HepG2 (cell line): Measurements from ENCODE around the gene PLG. TPM values are rescaled to one million over a fixed set of nuclear protein-coding genes. Genes with fewer than 3 reads are reported as not detected.

Source experiments
- BORCS8-MEF2B ChIP-seq: sonication (generic); formaldehyde crosslinking; IDR thresholded peaks from 2 replicates; pipeline ENCODE4 v1.8.0; 2022; ENCODE audit warnings: mild to moderate bottlenecking, missing genetic modification reagents
- FOXJ3 ChIP-seq: sonication (generic); formaldehyde crosslinking; IDR thresholded peaks from 2 replicates; pipeline ENCODE4 v1.4.0; 2020; ENCODE audit warnings: missing genetic modification reagents, mild to moderate bottlenecking, borderline replicate concordance
- GFI1 ChIP-seq: sonication (generic); formaldehyde crosslinking; IDR thresholded peaks from 2 replicates; pipeline ENCODE4 v1.5.0; 2020; ENCODE audit warnings: missing genetic modification reagents, mild to moderate bottlenecking, borderline replicate concordance
- MEF2D ChIP-seq: sonication (generic); formaldehyde crosslinking; IDR thresholded peaks from 2 replicates; pipeline ENCODE4 v1.5.1; 2020; ENCODE audit warnings: mild to moderate bottlenecking, missing genetic modification reagents
- NFIC ChIP-seq: IDR thresholded peaks from 2 replicates; pipeline ENCODE4 v1.6.1; 2012; ENCODE audit warnings: mild to moderate bottlenecking, low read length, inconsistent platforms
- NR2F2 ChIP-seq: IDR thresholded peaks from 2 replicates; pipeline ENCODE4 v1.6.1; 2012; ENCODE audit warnings: low read depth, inconsistent platforms, borderline replicate concordance
- NR2F6 ChIP-seq, 2 experiments: IDR thresholded peaks; 2 replicates each; pipeline ENCODE4 v1.6.1; 2016; ENCODE audit warnings: antibody characterized with exemption in 1 of 2, mild to moderate bottlenecking in 1 of 2
- RBFOX2 ChIP-seq: fragments of 200-400 bp; formaldehyde crosslinking; IDR thresholded peaks from 2 replicates; pipeline ENCODE4 v1.6.1; 2017; ENCODE audit warnings: low read depth, mild to moderate bottlenecking, low read length
- SOX5 ChIP-seq: IDR thresholded peaks from 2 replicates; pipeline ENCODE4 v1.6.1; 2016; ENCODE audit warnings: borderline replicate concordance
- TBX2 ChIP-seq: sonication (generic); formaldehyde crosslinking; IDR thresholded peaks from 2 replicates; pipeline ENCODE4 v1.5.0; 2020; ENCODE audit warnings: missing genetic modification reagents, mild to moderate bottlenecking, borderline replicate concordance
- ZNF292 ChIP-seq: sonication (generic); formaldehyde crosslinking; IDR thresholded peaks from 2 replicates; pipeline ENCODE4 v1.8.1; 2022; ENCODE audit warnings: mild to moderate bottlenecking, low read depth, missing genetic modification reagents, borderline replicate concordance
- ZNF430 ChIP-seq: sonication (generic); formaldehyde crosslinking; IDR thresholded peaks from 2 replicates; pipeline ENCODE4 v1.9.0; 2021; ENCODE audit warnings: mild to moderate bottlenecking, missing genetic modification reagents
- ZNF546 ChIP-seq: sonication (generic); formaldehyde crosslinking; conservative IDR thresholded peaks from 2 replicates; pipeline ENCODE4 v1.8.1; 2023; ENCODE audit warnings: mild to moderate bottlenecking, missing genetic modification reagents
- ZNF747 ChIP-seq: sonication (generic); formaldehyde crosslinking; IDR thresholded peaks from 2 replicates; pipeline ENCODE4 v1.8.1; 2023; ENCODE audit warnings: missing genetic modification reagents, mild to moderate bottlenecking, borderline replicate concordance
- polyA plus RNA-seq, 8 experiments: library from polyadenylated mRNA; depleted of rRNA in 3 of 8; stranded (reverse) in 7 of 8; unstranded in 1 of 8; fragments of >200 nt; fragmentation: Illumina TruSeq in 4 of 8; extraction: Trizol in 4 of 8; gene quantifications; 2 replicates each; pipeline versions ENCODE4 v1.2.1 to v1.2.3, GENCODE V29; 2011 to 2016; ENCODE audit warnings: low read depth in 4 of 8, missing spikeins in 1 of 8, mixed read lengths in 1 of 8; ENCODE audit not compliant: insufficient read depth in 1 of 8
- total RNA-seq, 5 experiments: library from RNA; depleted of rRNA; stranded (reverse); fragments of >200 nt; fragmentation: Illumina TruSeq; extraction: Trizol; gene quantifications; 2 replicates each; pipeline ENCODE4 v1.2.3, GENCODE V29; 2016; ENCODE audit warnings: low read depth in 1 of 5
- TF ChIP-seq, protein P1 (sequence below): IDR thresholded peaks from 2 replicates; pipeline ENCODE4 v1.6.1; 2016; ENCODE audit warnings: control low read depth
- TF ChIP-seq, protein P2 (sequence below): sonication (generic); formaldehyde crosslinking; IDR thresholded peaks from 2 replicates; pipeline ENCODE4 v1.4.0; 2020; ENCODE audit warnings: missing genetic modification reagents
- TF ChIP-seq, protein P3 (sequence below): sonication (generic); formaldehyde crosslinking; IDR thresholded peaks from 2 replicates; pipeline ENCODE4 v1.4.0; 2020; ENCODE audit warnings: mild to moderate bottlenecking, missing genetic modification reagents, borderline replicate concordance
- TF ChIP-seq, protein P4 (sequence below): sonication (generic); formaldehyde crosslinking; IDR thresholded peaks from 2 replicates; pipeline ENCODE4 v1.5.0; 2020; ENCODE audit warnings: missing genetic modification reagents

The PLG gene
- total and polyA plus RNA-seq, 2 of the 13 experiments (the other 11 are each of a cell fraction or from before 2014, with no cell fraction given), result 1.7 to 10.7 TPM

DNA sequence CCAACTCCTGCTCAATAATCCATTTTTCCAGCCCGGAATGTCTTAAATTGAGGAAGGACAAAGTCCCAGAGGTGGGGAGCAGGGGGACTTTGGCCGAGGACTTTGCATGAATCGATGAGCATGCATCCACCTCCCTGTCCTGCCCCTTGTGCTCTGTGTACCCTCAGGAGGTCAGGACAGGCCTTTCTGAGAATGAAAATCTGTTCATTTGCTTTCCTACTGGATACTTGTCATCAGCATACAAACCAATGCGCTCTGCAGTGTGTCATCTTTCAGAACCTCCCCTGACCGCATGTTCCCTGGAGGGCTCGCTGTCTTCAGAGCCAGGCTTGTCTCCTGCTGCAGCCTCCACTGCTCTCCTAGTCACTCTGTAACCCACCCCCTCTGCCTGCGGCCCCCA lies 2.6 kb downstream of the PLG start (continued):
- TF ChIP-seq, protein P1, sequence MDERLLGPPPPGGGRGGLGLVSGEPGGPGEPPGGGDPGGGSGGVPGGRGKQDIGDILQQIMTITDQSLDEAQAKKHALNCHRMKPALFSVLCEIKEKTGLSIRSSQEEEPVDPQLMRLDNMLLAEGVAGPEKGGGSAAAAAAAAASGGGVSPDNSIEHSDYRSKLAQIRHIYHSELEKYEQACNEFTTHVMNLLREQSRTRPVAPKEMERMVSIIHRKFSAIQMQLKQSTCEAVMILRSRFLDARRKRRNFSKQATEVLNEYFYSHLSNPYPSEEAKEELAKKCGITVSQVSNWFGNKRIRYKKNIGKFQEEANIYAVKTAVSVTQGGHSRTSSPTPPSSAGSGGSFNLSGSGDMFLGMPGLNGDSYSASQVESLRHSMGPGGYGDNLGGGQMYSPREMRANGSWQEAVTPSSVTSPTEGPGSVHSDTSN (CRISPR knock-in tag), result 0 out of 2 replicates have a peak, but pooled peaks have one; percentile 8
- TF ChIP-seq, protein P2, sequence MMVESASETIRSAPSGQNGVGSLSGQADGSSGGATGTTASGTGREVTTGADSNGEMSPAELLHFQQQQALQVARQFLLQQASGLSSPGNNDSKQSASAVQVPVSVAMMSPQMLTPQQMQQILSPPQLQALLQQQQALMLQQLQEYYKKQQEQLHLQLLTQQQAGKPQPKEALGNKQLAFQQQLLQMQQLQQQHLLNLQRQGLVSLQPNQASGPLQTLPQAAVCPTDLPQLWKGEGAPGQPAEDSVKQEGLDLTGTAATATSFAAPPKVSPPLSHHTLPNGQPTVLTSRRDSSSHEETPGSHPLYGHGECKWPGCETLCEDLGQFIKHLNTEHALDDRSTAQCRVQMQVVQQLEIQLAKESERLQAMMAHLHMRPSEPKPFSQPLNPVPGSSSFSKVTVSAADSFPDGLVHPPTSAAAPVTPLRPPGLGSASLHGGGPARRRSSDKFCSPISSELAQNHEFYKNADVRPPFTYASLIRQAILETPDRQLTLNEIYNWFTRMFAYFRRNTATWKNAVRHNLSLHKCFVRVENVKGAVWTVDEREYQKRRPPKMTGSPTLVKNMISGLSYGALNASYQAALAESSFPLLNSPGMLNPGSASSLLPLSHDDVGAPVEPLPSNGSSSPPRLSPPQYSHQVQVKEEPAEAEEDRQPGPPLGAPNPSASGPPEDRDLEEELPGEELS (CRISPR knock-in tag), result peak; percentile 84
- TF ChIP-seq ZNF430 (CRISPR knock-in tag), result 0 out of 2 replicates have a peak, but pooled peaks have one; percentile 36
- TF ChIP-seq TBX2, result 0 out of 2 replicates have a peak, but pooled peaks have one; percentile 35
- TF ChIP-seq, protein P3, sequence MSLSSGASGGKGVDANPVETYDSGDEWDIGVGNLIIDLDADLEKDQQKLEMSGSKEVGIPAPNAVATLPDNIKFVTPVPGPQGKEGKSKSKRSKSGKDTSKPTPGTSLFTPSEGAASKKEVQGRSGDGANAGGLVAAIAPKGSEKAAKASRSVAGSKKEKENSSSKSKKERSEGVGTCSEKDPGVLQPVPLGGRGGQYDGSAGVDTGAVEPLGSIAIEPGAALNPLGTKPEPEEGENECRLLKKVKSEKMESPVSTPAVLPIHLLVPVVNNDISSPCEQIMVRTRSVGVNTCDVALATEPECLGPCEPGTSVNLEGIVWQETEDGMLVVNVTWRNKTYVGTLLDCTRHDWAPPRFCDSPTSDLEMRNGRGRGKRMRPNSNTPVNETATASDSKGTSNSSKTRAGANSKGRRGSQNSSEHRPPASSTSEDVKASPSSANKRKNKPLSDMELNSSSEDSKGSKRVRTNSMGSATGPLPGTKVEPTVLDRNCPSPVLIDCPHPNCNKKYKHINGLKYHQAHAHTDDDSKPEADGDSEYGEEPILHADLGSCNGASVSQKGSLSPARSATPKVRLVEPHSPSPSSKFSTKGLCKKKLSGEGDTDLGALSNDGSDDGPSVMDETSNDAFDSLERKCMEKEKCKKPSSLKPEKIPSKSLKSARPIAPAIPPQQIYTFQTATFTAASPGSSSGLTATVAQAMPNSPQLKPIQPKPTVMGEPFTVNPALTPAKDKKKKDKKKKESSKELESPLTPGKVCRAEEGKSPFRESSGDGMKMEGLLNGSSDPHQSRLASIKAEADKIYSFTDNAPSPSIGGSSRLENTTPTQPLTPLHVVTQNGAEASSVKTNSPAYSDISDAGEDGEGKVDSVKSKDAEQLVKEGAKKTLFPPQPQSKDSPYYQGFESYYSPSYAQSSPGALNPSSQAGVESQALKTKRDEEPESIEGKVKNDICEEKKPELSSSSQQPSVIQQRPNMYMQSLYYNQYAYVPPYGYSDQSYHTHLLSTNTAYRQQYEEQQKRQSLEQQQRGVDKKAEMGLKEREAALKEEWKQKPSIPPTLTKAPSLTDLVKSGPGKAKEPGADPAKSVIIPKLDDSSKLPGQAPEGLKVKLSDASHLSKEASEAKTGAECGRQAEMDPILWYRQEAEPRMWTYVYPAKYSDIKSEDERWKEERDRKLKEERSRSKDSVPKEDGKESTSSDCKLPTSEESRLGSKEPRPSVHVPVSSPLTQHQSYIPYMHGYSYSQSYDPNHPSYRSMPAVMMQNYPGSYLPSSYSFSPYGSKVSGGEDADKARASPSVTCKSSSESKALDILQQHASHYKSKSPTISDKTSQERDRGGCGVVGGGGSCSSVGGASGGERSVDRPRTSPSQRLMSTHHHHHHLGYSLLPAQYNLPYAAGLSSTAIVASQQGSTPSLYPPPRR, result peak; percentile 67; the same call in 1 of the 2 replicates
- TF ChIP-seq ZNF747 (CRISPR knock-in tag), result 0 out of 2 replicates have a peak, but pooled peaks have one; percentile 35
- TF ChIP-seq, protein P4, sequence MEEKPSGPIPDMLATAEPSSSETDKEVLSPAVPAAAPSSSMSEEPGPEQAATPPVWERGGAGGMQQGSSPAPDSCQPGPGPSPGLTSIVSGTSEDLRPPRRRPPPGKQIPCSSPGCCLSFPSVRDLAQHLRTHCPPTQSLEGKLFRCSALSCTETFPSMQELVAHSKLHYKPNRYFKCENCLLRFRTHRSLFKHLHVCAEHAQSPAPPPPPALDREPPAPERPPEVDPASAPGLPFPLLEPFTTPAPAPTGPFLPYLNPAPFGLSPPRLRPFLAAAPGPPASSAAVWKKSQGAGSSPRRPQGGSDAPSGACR (CRISPR knock-in tag), result peak; percentile 67; the same call in 1 of the 2 replicates
- TF ChIP-seq NR2F2, result peak; percentile 80
- peak; percentile 97 for TF ChIP-seq GFI1
- TF ChIP-seq BORCS8-MEF2B (CRISPR knock-in tag), result peak; percentile 73; the same call in 1 of the 2 replicates
- peak; percentile 53; the same call in 1 of the 2 replicates for TF ChIP-seq SOX5 (CRISPR knock-in tag)
- 0 out of 2 replicates have a peak, but pooled peaks have one; percentile 19 for TF ChIP-seq RBFOX2
- peak; percentile 75 for TF ChIP-seq NR2F6 (IDR thresholded peaks at IDR 0.05)
- peak; percentile 47; the same call in 1 of the 2 replicates for TF ChIP-seq NR2F6 (CRISPR knock-in tag; IDR thresholded peaks at IDR 0.05)
- TF ChIP-seq NFIC, result peak; percentile 84
- peak; percentile 66; the same call in 1 of the 2 replicates for TF ChIP-seq FOXJ3 (CRISPR knock-in tag)
- TF ChIP-seq MEF2D (CRISPR knock-in tag), result peak; percentile 73; the same call in 1 of the 2 replicates
- TF ChIP-seq ZNF292, result peak; percentile 92; the same call in 1 of the 2 replicates
- 0 out of 2 replicates have a peak, but pooled peaks have one; percentile 21 for TF ChIP-seq ZNF546 (CRISPR knock-in tag)
